ENCODE results near the gene FYCO1.

DNA sequence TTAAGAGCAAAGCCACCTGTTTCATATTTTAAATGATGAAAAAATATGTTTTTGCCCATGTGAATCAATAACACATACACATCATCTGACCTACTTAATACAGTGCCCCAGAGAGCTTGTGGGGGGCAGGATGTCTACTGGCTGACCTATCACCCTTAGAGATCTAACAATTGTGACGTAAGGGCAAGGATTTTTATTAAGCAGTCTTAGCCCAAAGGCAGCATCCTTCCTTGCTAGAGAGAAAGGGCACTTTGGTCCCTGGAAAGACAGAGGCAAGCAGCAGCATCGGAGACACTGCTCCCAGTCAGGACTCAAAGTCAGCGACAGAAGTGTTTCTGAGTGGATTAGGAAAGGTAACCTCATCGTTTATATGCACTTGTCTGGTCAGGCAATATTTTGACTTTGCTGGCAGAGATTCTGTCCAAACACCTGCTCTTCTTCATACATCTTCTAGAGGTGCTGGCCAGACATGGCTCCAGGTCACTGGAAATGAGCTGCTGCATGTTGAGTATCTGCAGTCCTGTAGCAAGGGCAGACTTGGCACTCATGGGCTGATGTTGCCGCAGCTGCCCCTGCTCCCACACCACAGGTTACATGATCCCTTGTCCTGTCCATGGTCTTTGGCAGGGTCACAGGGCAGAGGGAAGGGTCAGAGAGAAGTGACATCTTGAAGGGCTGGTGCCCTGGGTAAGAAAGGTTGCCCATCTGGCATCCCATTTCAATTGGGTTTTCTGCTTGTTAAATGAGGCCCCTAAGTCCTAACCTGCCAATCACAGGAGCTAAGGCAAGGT, 50.6 kb downstream of the FYCO1 start:
- TF ChIP-seq, protein P1, sequence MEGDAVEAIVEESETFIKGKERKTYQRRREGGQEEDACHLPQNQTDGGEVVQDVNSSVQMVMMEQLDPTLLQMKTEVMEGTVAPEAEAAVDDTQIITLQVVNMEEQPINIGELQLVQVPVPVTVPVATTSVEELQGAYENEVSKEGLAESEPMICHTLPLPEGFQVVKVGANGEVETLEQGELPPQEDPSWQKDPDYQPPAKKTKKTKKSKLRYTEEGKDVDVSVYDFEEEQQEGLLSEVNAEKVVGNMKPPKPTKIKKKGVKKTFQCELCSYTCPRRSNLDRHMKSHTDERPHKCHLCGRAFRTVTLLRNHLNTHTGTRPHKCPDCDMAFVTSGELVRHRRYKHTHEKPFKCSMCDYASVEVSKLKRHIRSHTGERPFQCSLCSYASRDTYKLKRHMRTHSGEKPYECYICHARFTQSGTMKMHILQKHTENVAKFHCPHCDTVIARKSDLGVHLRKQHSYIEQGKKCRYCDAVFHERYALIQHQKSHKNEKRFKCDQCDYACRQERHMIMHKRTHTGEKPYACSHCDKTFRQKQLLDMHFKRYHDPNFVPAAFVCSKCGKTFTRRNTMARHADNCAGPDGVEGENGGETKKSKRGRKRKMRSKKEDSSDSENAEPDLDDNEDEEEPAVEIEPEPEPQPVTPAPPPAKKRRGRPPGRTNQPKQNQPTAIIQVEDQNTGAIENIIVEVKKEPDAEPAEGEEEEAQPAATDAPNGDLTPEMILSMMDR (IDR thresholded peaks at IDR 0.05), result no peak
- no peak for TF ChIP-seq EP300 (IDR thresholded peaks at IDR 0.05)
